GM12878 (cell line): Measurements from ENCODE around the gene ZNF519. TPM values are rescaled to one million over a fixed set of nuclear protein-coding genes. Genes with fewer than 3 reads are reported as not detected.

Experiments
- ATAC-seq: fragments of 200-7000 bp; cut with Tn5 transposase; 3 replicates; pipeline ENCODE4 v1.9.1; 2020; ENCODE audit warnings: mild to moderate bottlenecking, moderate library complexity
- BruUV-seq: library from RNA; stranded (reverse); fragments of 400-500 nt; replicated peaks from 2 replicates; lab custom pipeline; 2021; lab: Mats Ljungman, UMichigan
- CTCF ChIA-PET: fragments of 300-600 bp; sonication (Branson Sonifier 250); formaldehyde crosslinking; extraction: SDS; loops from one replicate; lab custom pipeline; 2021; ENCODE audit warnings: inconsistent platforms; lab: Yijun Ruan, JAX
- POLR2A ChIA-PET: fragments of 350-600 bp; formaldehyde crosslinking; extraction: SDS; loops from one replicate; lab custom pipeline; 2021; ENCODE audit warnings: inconsistent platforms; lab: Charles Lee
- RAD21 ChIA-PET: fragments of 300-600 bp; sonication (Branson Sonifier 250); formaldehyde crosslinking; loops from one replicate; lab custom pipeline; 2023; ENCODE audit warnings: antibody characterized with exemption; ENCODE audit not compliant: unreplicated experiment; lab: Charles Lee
- SMC1A ChIA-PET: fragments of 300-600 bp; sonication (Branson Sonifier 250); formaldehyde crosslinking; loops from one replicate; lab custom pipeline; 2023; ENCODE audit not compliant: unreplicated experiment, uncharacterized antibody; lab: Charles Lee
- DNase-seq: peaks from one replicate; pipeline ENCODE4 v3.0.0-alpha.2; 2011; ENCODE audit warnings: low read depth, low spot score
- FAIRE-seq: peaks from 3 replicates; lab custom pipeline; 2011; peaks lifted over from hg19 to GRCh38; lab: Jason Lieb, UNC
- H2AFZ ChIP-seq: 2 replicates; pipeline ENCODE4 v1.6.0; 2011; ENCODE audit warnings: low read depth, low read length, control low read depth; ENCODE audit not compliant: control insufficient read depth
- H3K27ac ChIP-seq: 2 replicates; pipeline ENCODE4 v1.5.1; 2011; ENCODE audit warnings: control low read depth; ENCODE audit not compliant: control insufficient read depth, insufficient read depth
- H3K27me3 ChIP-seq, 2 experiments: replicated peaks in 1 of 2; 2 replicates each; pipeline versions ENCODE4 v1.6.0 to v1.6.1; 2011; ENCODE audit warnings: low read length in 1 of 2; ENCODE audit not compliant: control insufficient read depth in 2 of 2, insufficient read depth in 2 of 2
- H3K36me3 ChIP-seq, 2 experiments: 2 replicates each; pipeline ENCODE4 v1.5.1; 2011; ENCODE audit warnings: low read length in 1 of 2; ENCODE audit not compliant: control insufficient read depth in 2 of 2, insufficient read depth in 2 of 2
- H3K4me1 ChIP-seq: 2 replicates; pipeline ENCODE4 v1.6.1; 2011; ENCODE audit warnings: mild to moderate bottlenecking, low read length, moderate library complexity, mixed read lengths; ENCODE audit not compliant: control insufficient read depth, insufficient read depth
- H3K4me2 ChIP-seq: 2 replicates; pipeline ENCODE4 v1.6.0; 2011; ENCODE audit warnings: control low read depth; ENCODE audit not compliant: control insufficient read depth, insufficient read depth
- H3K4me3 ChIP-seq: fragments of 200-600 bp; sonication (generic); 2 replicates; pipeline ENCODE4 v1.5.1; 2016
- H3K79me2 ChIP-seq: 2 replicates; pipeline ENCODE4 v1.6.0; 2011; ENCODE audit warnings: low read length; ENCODE audit not compliant: control insufficient read depth, insufficient read depth
- H3K9ac ChIP-seq: 2 replicates; pipeline ENCODE4 v1.8.0; 2011; ENCODE audit warnings: low read length, control low read depth, mixed read lengths; ENCODE audit not compliant: control insufficient read depth, insufficient read depth
- H3K9me3 ChIP-seq: replicated peaks from 3 replicates; pipeline ENCODE4 v1.5.1; 2011; ENCODE audit warnings: mild to moderate bottlenecking, low read length; ENCODE audit not compliant: control insufficient read depth, insufficient read depth
- H4K20me1 ChIP-seq: 2 replicates; pipeline ENCODE4 v1.6.0; 2011; ENCODE audit not compliant: control insufficient read depth, insufficient read depth
- ATF7 ChIP-seq: fragments of 450-650 bp; IDR thresholded peaks from 2 replicates; pipeline ENCODE4 v1.6.1; 2016; ENCODE audit warnings: low read depth, mild to moderate bottlenecking
- ESRRA ChIP-seq: IDR thresholded peaks from 2 replicates; pipeline ENCODE4 v1.6.1; 2012; ENCODE audit warnings: mild to moderate bottlenecking, low read length, improper control_type of control experiment
- IRF4 ChIP-seq: IDR thresholded peaks from 2 replicates; pipeline ENCODE4 v1.6.1; 2011; ENCODE audit warnings: low read depth, low read length
- KAT2A ChIP-seq: conservative IDR thresholded peaks from 2 replicates; pipeline ENCODE4 v1.6.1; 2011; ENCODE audit warnings: low read depth, low read length; ENCODE audit not compliant: control insufficient read depth
- MEF2A ChIP-seq: IDR thresholded peaks from 2 replicates; pipeline ENCODE4 v1.6.1; 2011; ENCODE audit warnings: low read depth, mild to moderate bottlenecking, low read length, moderate library complexity; ENCODE audit not compliant: insufficient read depth
- MEF2B ChIP-seq: fragments of 450-650 bp; IDR thresholded peaks from 2 replicates; pipeline ENCODE4 v1.6.1; 2018; ENCODE audit warnings: mild to moderate bottlenecking, moderate library complexity; ENCODE audit not compliant: partially characterized antibody, poor library complexity, severe bottlenecking
- PAX8 ChIP-seq: fragments of 450-650 bp; IDR thresholded peaks from 2 replicates; pipeline ENCODE4 v1.6.1; 2017; ENCODE audit warnings: mild to moderate bottlenecking, moderate library complexity
- POLR2A ChIP-seq: IDR thresholded peaks from 2 replicates; pipeline ENCODE4 v1.6.1; 2011; ENCODE audit warnings: low read depth, mild to moderate bottlenecking, low read length
- POU2F2 ChIP-seq: IDR thresholded peaks from 3 replicates; pipeline ENCODE4 v1.6.1; 2011; ENCODE audit warnings: low read depth, mild to moderate bottlenecking, low read length, borderline replicate concordance
- RCOR1 ChIP-seq: conservative IDR thresholded peaks from 2 replicates; pipeline ENCODE4 v1.6.1; 2012; ENCODE audit warnings: low read depth, low read length, improper control_type of control experiment
- SP1 ChIP-seq: IDR thresholded peaks from one replicate; pipeline ENCODE4 v1.6.1; 2011; ENCODE audit warnings: low read depth, low read length
- SPI1 ChIP-seq: IDR thresholded peaks from 2 replicates; pipeline ENCODE4 v1.6.1; 2011; ENCODE audit warnings: low read depth, mild to moderate bottlenecking, low read length, moderate library complexity, borderline replicate concordance; ENCODE audit not compliant: insufficient read depth
- WGBS: methylation state at CpG from one replicate; pipeline ENCODE4 v1.1.6; 2016; ENCODE audit warnings: low lambda C conversion rate; ENCODE audit not compliant: insufficient replicate concordance, insufficient coverage; ENCODE audit errors: missing lambda C conversion rate; 5-methylcytosine and 5-hydroxymethylcytosine counted together
- in situ Hi-C: fragments of 300-500 bp; cut with MboI; formaldehyde crosslinking; loops from 9 replicates; pipeline ENCODE4 v1.14.3; 2018; ENCODE audit warnings: mixed read lengths
- intact Hi-C: fragments of 100-400 bp; cut with micrococcal nuclease; formaldehyde crosslinking; loops from one replicate; pipeline ENCODE4 v1.14.2; 2022; ENCODE audit not compliant: unreplicated experiment
- polyA plus RNA-seq, 11 experiments: library from polyadenylated mRNA; depleted of rRNA in 4 of 11; unstranded in 6 of 11; stranded (reverse) in 5 of 11; fragments of >200 nt; fragmentation: Nextera tagmentation in 4 of 11; fragmentation: Illumina TruSeq in 1 of 11; extraction: Ambion mirVana in 4 of 11; extraction: Trizol in 1 of 11; gene quantifications; 1 replicate in 1 of 11; 2 replicates in 10 of 11; pipeline versions ENCODE4 v1.2.1 to v1.2.3, GENCODE V29; 2011 to 2016; ENCODE audit warnings: inconsistent platforms in 2 of 11, missing spikeins in 2 of 11, low read depth in 1 of 11
- total RNA-seq, 4 experiments: library from RNA; depleted of rRNA in 3 of 4; stranded (reverse); fragments of >200 nt in 3 of 4; fragmentation: Illumina TruSeq in 1 of 4; extraction: Trizol in 1 of 4; gene quantifications; 2 replicates each; pipeline versions ENCODE4 v1.2.1 to v1.2.3, GENCODE V29; 2013 to 2021
- TF ChIP-seq, protein P1 (sequence below): fragments of 450-650 bp; IDR thresholded peaks from 2 replicates; pipeline ENCODE4 v1.6.1; 2018; ENCODE audit warnings: borderline replicate concordance, mild to moderate bottlenecking; ENCODE audit not compliant: partially characterized antibody
- TF ChIP-seq, protein P2 (sequence below): IDR thresholded peaks from 2 replicates; pipeline ENCODE4 v1.6.1; 2012; ENCODE audit warnings: low read length, inconsistent platforms
- TF ChIP-seq, protein P3 (sequence below): IDR thresholded peaks from 2 replicates; pipeline ENCODE4 v1.6.1; 2012; ENCODE audit warnings: low read depth, low read length, improper control_type of control experiment
- TF ChIP-seq, protein P4 (sequence below): IDR thresholded peaks from 2 replicates; pipeline ENCODE4 v1.6.1; 2012; ENCODE audit warnings: low read depth, low read length, improper control_type of control experiment
- TF ChIP-seq, protein P5 (sequence below): fragments of 450-650 bp; conservative IDR thresholded peaks from 2 replicates; pipeline ENCODE4 v1.6.1; 2017; ENCODE audit warnings: mild to moderate bottlenecking, moderate library complexity
- TF ChIP-seq, protein P6 (sequence below): fragments of 450-650 bp; IDR thresholded peaks from 2 replicates; pipeline ENCODE4 v1.6.1; 2016; ENCODE audit warnings: mild to moderate bottlenecking

The ZNF519 gene
- total and polyA plus RNA-seq, 10 of the 15 experiments (the other 5 are each of a cell fraction or from before 2014, with no cell fraction given) = 8.9 to 24.2 (median 13.8) TPM

DNA sequence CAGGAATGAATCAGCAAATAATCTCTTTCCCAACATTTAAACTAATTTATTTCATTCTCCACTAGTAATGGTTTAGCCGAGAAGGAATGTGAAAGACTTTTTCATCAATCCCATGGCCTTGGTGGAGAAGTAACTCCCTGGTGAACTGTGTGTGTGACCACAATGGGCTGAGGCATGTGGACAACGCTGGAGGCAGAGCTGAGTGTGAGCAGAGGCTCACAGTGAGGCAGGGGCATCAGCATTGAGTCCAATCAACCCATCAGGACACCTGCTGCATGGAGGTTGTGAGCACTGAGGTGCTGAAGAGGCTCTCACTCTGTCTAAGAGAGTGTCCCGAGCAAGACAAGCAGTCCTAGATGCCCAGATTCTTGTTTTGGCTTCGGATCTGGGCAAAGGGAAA is 78.6 kb downstream of the ZNF519 start:
- WGBS = 41% methylated on average over 4 of the region's 4 CpGs
- ATAC-seq (no peak), DNase-seq (no peak), FAIRE-seq (no peak)
- Histone ChIP-seq H3K4me1 (no peaks in the 10 kb centered on the region), H3K9me3 (no peaks in the 10 kb centered on the region; the same call in 2 of the 3 replicates), H3K27me3 (no peaks in the 10 kb centered on the region), H3K36me3 (no peaks in the 10 kb centered on the region), H4K20me1 (no peaks in the 10 kb centered on the region), H3K4me2 (no peak overlapping the region), H3K4me3 (no peak overlapping the region), H2AFZ (no peak overlapping the region), H3K27ac (no peak overlapping the region), H3K79me2 (no peaks in the 10 kb centered on the region), H3K9ac (no peak overlapping the region)
- intact Hi-C loops = no loop called here
- in situ Hi-C loops = no loop called here
- CTCF ChIA-PET = no interaction called here
- TF ChIP-seq KAT2A (no peak), MEF2A (no peak), ESRRA (no peak), PAX8 (no peak), IRF4 (no peak), MEF2B (no peak), SPI1 (no peak), POLR2A (no peak), SP1 (no peak), ATF7 (no peak), RCOR1 (no peak), POU2F2 (no peak)
- TF ChIP-seq, protein P1, sequence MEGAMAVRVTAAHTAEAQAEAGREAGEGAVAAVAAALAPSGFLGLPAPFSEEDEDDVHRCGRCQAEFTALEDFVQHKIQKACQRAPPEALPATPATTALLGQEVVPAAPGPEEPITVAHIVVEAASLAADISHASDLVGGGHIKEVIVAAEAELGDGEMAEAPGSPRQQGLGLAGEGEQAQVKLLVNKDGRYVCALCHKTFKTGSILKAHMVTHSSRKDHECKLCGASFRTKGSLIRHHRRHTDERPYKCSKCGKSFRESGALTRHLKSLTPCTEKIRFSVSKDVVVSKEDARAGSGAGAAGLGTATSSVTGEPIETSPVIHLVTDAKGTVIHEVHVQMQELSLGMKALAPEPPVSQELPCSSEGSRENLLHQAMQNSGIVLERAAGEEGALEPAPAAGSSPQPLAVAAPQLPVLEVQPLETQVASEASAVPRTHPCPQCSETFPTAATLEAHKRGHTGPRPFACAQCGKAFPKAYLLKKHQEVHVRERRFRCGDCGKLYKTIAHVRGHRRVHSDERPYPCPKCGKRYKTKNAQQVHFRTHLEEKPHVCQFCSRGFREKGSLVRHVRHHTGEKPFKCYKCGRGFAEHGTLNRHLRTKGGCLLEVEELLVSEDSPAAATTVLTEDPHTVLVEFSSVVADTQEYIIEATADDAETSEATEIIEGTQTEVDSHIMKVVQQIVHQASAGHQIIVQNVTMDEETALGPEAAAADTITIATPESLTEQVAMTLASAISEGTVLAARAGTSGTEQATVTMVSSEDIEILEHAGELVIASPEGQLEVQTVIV = no peak
- TF ChIP-seq, protein P2, sequence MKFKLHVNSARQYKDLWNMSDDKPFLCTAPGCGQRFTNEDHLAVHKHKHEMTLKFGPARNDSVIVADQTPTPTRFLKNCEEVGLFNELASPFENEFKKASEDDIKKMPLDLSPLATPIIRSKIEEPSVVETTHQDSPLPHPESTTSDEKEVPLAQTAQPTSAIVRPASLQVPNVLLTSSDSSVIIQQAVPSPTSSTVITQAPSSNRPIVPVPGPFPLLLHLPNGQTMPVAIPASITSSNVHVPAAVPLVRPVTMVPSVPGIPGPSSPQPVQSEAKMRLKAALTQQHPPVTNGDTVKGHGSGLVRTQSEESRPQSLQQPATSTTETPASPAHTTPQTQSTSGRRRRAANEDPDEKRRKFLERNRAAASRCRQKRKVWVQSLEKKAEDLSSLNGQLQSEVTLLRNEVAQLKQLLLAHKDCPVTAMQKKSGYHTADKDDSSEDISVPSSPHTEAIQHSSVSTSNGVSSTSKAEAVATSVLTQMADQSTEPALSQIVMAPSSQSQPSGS = no peak
- TF ChIP-seq, protein P3, sequence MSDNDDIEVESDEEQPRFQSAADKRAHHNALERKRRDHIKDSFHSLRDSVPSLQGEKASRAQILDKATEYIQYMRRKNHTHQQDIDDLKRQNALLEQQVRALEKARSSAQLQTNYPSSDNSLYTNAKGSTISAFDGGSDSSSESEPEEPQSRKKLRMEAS = no peak
- TF ChIP-seq, protein P4, sequence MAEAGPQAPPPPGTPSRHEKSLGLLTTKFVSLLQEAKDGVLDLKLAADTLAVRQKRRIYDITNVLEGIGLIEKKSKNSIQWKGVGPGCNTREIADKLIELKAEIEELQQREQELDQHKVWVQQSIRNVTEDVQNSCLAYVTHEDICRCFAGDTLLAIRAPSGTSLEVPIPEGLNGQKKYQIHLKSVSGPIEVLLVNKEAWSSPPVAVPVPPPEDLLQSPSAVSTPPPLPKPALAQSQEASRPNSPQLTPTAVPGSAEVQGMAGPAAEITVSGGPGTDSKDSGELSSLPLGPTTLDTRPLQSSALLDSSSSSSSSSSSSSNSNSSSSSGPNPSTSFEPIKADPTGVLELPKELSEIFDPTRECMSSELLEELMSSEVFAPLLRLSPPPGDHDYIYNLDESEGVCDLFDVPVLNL = no peak
- TF ChIP-seq, protein P5, sequence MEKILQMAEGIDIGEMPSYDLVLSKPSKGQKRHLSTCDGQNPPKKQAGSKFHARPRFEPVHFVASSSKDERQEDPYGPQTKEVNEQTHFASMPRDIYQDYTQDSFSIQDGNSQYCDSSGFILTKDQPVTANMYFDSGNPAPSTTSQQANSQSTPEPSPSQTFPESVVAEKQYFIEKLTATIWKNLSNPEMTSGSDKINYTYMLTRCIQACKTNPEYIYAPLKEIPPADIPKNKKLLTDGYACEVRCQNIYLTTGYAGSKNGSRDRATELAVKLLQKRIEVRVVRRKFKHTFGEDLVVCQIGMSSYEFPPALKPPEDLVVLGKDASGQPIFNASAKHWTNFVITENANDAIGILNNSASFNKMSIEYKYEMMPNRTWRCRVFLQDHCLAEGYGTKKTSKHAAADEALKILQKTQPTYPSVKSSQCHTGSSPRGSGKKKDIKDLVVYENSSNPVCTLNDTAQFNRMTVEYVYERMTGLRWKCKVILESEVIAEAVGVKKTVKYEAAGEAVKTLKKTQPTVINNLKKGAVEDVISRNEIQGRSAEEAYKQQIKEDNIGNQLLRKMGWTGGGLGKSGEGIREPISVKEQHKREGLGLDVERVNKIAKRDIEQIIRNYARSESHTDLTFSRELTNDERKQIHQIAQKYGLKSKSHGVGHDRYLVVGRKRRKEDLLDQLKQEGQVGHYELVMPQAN = no peak
- TF ChIP-seq, protein P6, sequence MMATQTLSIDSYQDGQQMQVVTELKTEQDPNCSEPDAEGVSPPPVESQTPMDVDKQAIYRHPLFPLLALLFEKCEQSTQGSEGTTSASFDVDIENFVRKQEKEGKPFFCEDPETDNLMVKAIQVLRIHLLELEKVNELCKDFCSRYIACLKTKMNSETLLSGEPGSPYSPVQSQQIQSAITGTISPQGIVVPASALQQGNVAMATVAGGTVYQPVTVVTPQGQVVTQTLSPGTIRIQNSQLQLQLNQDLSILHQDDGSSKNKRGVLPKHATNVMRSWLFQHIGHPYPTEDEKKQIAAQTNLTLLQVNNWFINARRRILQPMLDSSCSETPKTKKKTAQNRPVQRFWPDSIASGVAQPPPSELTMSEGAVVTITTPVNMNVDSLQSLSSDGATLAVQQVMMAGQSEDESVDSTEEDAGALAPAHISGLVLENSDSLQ = no peak
- POLR2A ChIA-PET = no interaction called here
- RAD21 ChIA-PET = no interaction called here
- BruUV-seq = no TSS peak
- SMC1A ChIA-PET = no interaction called here
